Esophagus squamous epithelium (tissue), 5 donors: Measurements from ENCODE around the gene GREB1L. TPM values are rescaled to one million over a fixed set of nuclear protein-coding genes. Genes with fewer than 3 reads are reported as not detected.

Source experiments
- DNase-seq: peaks from one replicate; lab custom pipeline; 2025; lab: John Stamatoyannopoulos, UW
- H3K27ac ChIP-seq, 4 donors: fragments of 200-600 bp; sonication (generic); one replicate each; pipeline ENCODE4 v1.5.1; 2016 to 2019; ENCODE audit warnings: mild to moderate bottlenecking in 1 of 4
- H3K27me3 ChIP-seq, 4 donors: fragments of 200-600 bp; sonication (generic); 1 replicate in 3 of 4; 2 replicates in 1 of 4; pipeline versions ENCODE4 v1.5.1 to v1.6.0; 2017 to 2021; ENCODE audit warnings: antibody characterized with exemption in 1 of 4
- H3K36me3 ChIP-seq, 3 donors: fragments of 200-600 bp; sonication (generic); one replicate each; pipeline ENCODE4 v1.5.1; 2016 to 2019
- H3K4me1 ChIP-seq, 3 donors: fragments of 200-600 bp; sonication (generic); one replicate each; pipeline ENCODE4 v1.5.1; 2017 to 2019
- H3K4me3 ChIP-seq, 4 donors: fragments of 200-600 bp; sonication (generic); 1 replicate in 3 of 4; 2 replicates in 1 of 4; pipeline ENCODE4 v1.5.1; 2016 to 2019; ENCODE audit warnings: mild to moderate bottlenecking in 2 of 4, moderate library complexity in 1 of 4
- H3K9me3 ChIP-seq, 3 donors: fragments of 200-600 bp; sonication (generic); one replicate each; pipeline ENCODE4 v1.5.1; 2016 to 2019
- CTCF ChIP-seq, 6 experiments: fragments of 450-650 bp in 4 of 6; fragments of 200-600 bp in 2 of 6; sonication (generic) in 2 of 6; IDR thresholded peaks; one replicate each; pipeline ENCODE4 v1.5.1; 2016 to 2019; ENCODE audit warnings: antibody characterized with exemption in 6 of 6, mild to moderate bottlenecking in 4 of 6, moderate library complexity in 4 of 6
- POLR2A ChIP-seq, 4 donors: fragments of 450-650 bp; IDR thresholded peaks; one replicate each; pipeline ENCODE4 v1.6.1; 2017; ENCODE audit warnings: antibody characterized with exemption in 4 of 4, mild to moderate bottlenecking in 4 of 4, moderate library complexity in 3 of 4
- WGBS, 2 donors: methylation state at CpG; one replicate each; pipeline ENCODE4 v1.1.5; 2018; 5-methylcytosine and 5-hydroxymethylcytosine counted together
- intact Hi-C: fragments of 100-400 bp; cut with DNase I; formaldehyde crosslinking; loops from one replicate; pipeline ENCODE4 v1.15.0; 2022
- total RNA-seq, 4 donors: library from RNA; depleted of rRNA; stranded (reverse); fragments of >200 nt; gene quantifications; one replicate each; pipeline ENCODE4 v1.1.0, GENCODE V29; 2016
- donor health status: DM: yes; HTN: yes; CAD: no.

The GREB1L gene
- total RNA-seq, 4 donors from 2014 or later, result 0.12 to 0.95 (median 0.66) TPM; not detected in 1

- Histone ChIP-seq H3K4me1 (no peaks in the 10 kb centered on the region), H3K9me3 (no peaks in the 10 kb centered on the region), H3K27me3 (no peaks in the 10 kb centered on the region), H3K36me3 (no peaks in the 10 kb centered on the region), H3K27ac (no peak overlapping the region), H3K4me3 (no peak overlapping the region)
- intact Hi-C loops, result no loop called here
- TF ChIP-seq POLR2A (IDR thresholded peaks at IDR 0.05) (no peak), CTCF (IDR thresholded peaks at IDR 0.05) (no peak)
- WGBS, 2 donors, result 73 to 81% methylated on average over 2 of the region's 2 CpGs
- no peak for DNase-seq
Observed at GRCh38 chr18:21262244-21262643, 20.2 kb downstream of the GREB1L start.

- Histone ChIP-seq H3K9me3 (no peaks in the 10 kb centered on the region), H3K27me3 (no peaks in the 10 kb centered on the region), H3K4me3 (no peak overlapping the region), H3K36me3 (no peaks in the 10 kb centered on the region), H3K27ac (no peak overlapping the region), H3K4me1 (no peaks in the 10 kb centered on the region)
- 48 to 62% methylated on average over 2 of the region's 2 CpGs for WGBS, 2 donors
- intact Hi-C loops, result no loop called here
- no peak for DNase-seq
- TF ChIP-seq POLR2A (IDR thresholded peaks at IDR 0.05) (no peak), CTCF (IDR thresholded peaks at IDR 0.05) (no peak)
Observed at GRCh38 chr18:21262979-21263378, 20.9 kb downstream of the GREB1L start.

GRCh38 chr18:21264651-21265050 lies 22.6 kb downstream of the GREB1L start:
- H3K4me1 ChIP-seq, result no peaks in the 10 kb centered on the region
- intact Hi-C loops, result no loop called here
- H3K4me3 ChIP-seq, result no peak overlapping the region
- TF ChIP-seq CTCF (IDR thresholded peaks at IDR 0.05) (no peak), POLR2A (IDR thresholded peaks at IDR 0.05) (no peak)
- DNase-seq, result no peak
- 75% methylated on average over 2 of the region's 2 CpGs; no CpG with 5 or more reads in 1 of the 2 donors for WGBS, 2 donors
- no peaks in the 10 kb centered on the region for H3K27me3 ChIP-seq
- H3K9me3 ChIP-seq, result no peaks in the 10 kb centered on the region
- H3K36me3 ChIP-seq, result no peaks in the 10 kb centered on the region
- no peak overlapping the region for H3K27ac ChIP-seq

- intact Hi-C loops, result no loop called here
- H3K36me3 ChIP-seq, result no peaks in the 10 kb centered on the region
- no peak overlapping the region for H3K27ac ChIP-seq
- H3K4me1 ChIP-seq, result no peaks in the 10 kb centered on the region
- DNase-seq, result no peak
- TF ChIP-seq POLR2A (IDR thresholded peaks at IDR 0.05), result no peak
- no peak for TF ChIP-seq CTCF (IDR thresholded peaks at IDR 0.05)
- 74 to 79% methylated on average over 3 of the region's 3 CpGs for WGBS, 2 donors
- H3K9me3 ChIP-seq, result no peaks in the 10 kb centered on the region
- no peak overlapping the region for H3K4me3 ChIP-seq
- H3K27me3 ChIP-seq, result no peaks in the 10 kb centered on the region
Observed at GRCh38 chr18:21265971-21266673, 24.1 kb downstream of the GREB1L start.

GRCh38 chr18:21267400-21267799 lies 25.4 kb downstream of the GREB1L start:
- intact Hi-C loops, result no loop called here
- H3K4me1 ChIP-seq, result no peaks in the 10 kb centered on the region
- no peaks in the 10 kb centered on the region for H3K36me3 ChIP-seq
- TF ChIP-seq CTCF (IDR thresholded peaks at IDR 0.05), result no peak
- TF ChIP-seq POLR2A (IDR thresholded peaks at IDR 0.05), result no peak
- H3K27me3 ChIP-seq, result no peaks in the 10 kb centered on the region
- H3K9me3 ChIP-seq, result no peaks in the 10 kb centered on the region
- WGBS, 2 donors, result 79 to 83% methylated on average over 2 of the region's 2 CpGs
- H3K4me3 ChIP-seq, result no peak overlapping the region
- H3K27ac ChIP-seq, result no peak overlapping the region
- DNase-seq, result no peak
